Measurements from ENCODE around the gene CASP1. TPM values are rescaled to one million over a fixed set of nuclear protein-coding genes. Genes with fewer than 3 reads are reported as not detected.

CASP1 gene
- polyA plus RNA-seq, 1 donor (not counting 4 experiments of a cell fraction or from before 2014, with no cell fraction given), result 69.1 TPM

- no peaks in the 10 kb centered on the region for H3K9me3 ChIP-seq (ENCODE audit: control insufficient read depth, low read depth, low read length)
- no peaks in the 10 kb centered on the region for H3K27me3 ChIP-seq (ENCODE audit: control insufficient read depth, extremely low read depth, insufficient read depth, low read length)
- TF ChIP-seq EZH2 (IDR thresholded peaks at IDR 0.05; ENCODE audit: low read length), result no peak
- TF ChIP-seq, protein P1, sequence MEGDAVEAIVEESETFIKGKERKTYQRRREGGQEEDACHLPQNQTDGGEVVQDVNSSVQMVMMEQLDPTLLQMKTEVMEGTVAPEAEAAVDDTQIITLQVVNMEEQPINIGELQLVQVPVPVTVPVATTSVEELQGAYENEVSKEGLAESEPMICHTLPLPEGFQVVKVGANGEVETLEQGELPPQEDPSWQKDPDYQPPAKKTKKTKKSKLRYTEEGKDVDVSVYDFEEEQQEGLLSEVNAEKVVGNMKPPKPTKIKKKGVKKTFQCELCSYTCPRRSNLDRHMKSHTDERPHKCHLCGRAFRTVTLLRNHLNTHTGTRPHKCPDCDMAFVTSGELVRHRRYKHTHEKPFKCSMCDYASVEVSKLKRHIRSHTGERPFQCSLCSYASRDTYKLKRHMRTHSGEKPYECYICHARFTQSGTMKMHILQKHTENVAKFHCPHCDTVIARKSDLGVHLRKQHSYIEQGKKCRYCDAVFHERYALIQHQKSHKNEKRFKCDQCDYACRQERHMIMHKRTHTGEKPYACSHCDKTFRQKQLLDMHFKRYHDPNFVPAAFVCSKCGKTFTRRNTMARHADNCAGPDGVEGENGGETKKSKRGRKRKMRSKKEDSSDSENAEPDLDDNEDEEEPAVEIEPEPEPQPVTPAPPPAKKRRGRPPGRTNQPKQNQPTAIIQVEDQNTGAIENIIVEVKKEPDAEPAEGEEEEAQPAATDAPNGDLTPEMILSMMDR (optimal IDR thresholded peaks at IDR 0.05 in 1 of 3, IDR thresholded peaks at IDR 0.05 in 1 of 3, conservative IDR thresholded peaks at IDR 0.05 in 1 of 3; ENCODE audit: extremely low read depth in 1 of 3, insufficient read depth in 2 of 3, low read length in 3 of 3), result no peak
- H4K20me1 ChIP-seq (ENCODE audit: control insufficient read depth, extremely low read depth, insufficient read depth, low read length), result no peaks in the 10 kb centered on the region
- H2AFZ ChIP-seq (ENCODE audit: control insufficient read depth, low read length), result no peak overlapping the region
- DNase-seq (ENCODE audit: low read depth, low spot score), result no peak
- no peaks in the 10 kb centered on the region for H3K9me1 ChIP-seq (ENCODE audit: control insufficient read depth, extremely low read depth, insufficient read depth, low read length)
- H3K79me2 ChIP-seq (ENCODE audit: control insufficient read depth, insufficient read depth, low read length), result no peaks in the 10 kb centered on the region
- no peak overlapping the region for H3K9ac ChIP-seq (ENCODE audit: control insufficient read depth, extremely low read depth, insufficient read depth, low read length)
- no peak overlapping the region for H3K4me2 ChIP-seq (ENCODE audit: control insufficient read depth, extremely low read depth, insufficient read depth, low read depth, low read length)
- H3K27ac ChIP-seq (ENCODE audit: control insufficient read depth, insufficient read depth, low read length), result no peak overlapping the region
- H3K4me1 ChIP-seq (ENCODE audit: control insufficient read depth, extremely low read depth, insufficient read depth, low read length), result no peaks in the 10 kb centered on the region
- no peaks in the 10 kb centered on the region for H3K36me3 ChIP-seq (ENCODE audit: control insufficient read depth in 2 of 2, extremely low read depth in 1 of 2, insufficient read depth in 2 of 2, low read length in 2 of 2)
- H3K4me3 ChIP-seq (ENCODE audit: control insufficient read depth in 2 of 3, extremely low read depth in 1 of 3, insufficient read depth in 2 of 3, low read depth in 1 of 3, low read length in 3 of 3), result no peak overlapping the region
- no peak for FAIRE-seq
- dilution Hi-C loops (cut with MboI; ENCODE audit: extremely low pct_ligation_motif_present, low sequenced_read_pairs), result no loop called here
These were observed 39.9 kb downstream of the CASP1 start for GRCh38 chr11:104995001-104995408.

- no peaks in the 10 kb centered on the region for H3K79me2 ChIP-seq (ENCODE audit: control insufficient read depth, insufficient read depth, low read length)
- H3K4me1 ChIP-seq (ENCODE audit: control insufficient read depth, extremely low read depth, insufficient read depth, low read length), result no peaks in the 10 kb centered on the region
- no peak overlapping the region for H2AFZ ChIP-seq (ENCODE audit: control insufficient read depth, low read length)
- TF ChIP-seq EZH2 (IDR thresholded peaks at IDR 0.05; ENCODE audit: low read length), result no peak
- TF ChIP-seq, protein P1 (optimal IDR thresholded peaks at IDR 0.05 in 1 of 3, IDR thresholded peaks at IDR 0.05 in 1 of 3, conservative IDR thresholded peaks at IDR 0.05 in 1 of 3; ENCODE audit: extremely low read depth in 1 of 3, insufficient read depth in 2 of 3, low read length in 3 of 3), result no peak
- H3K9ac ChIP-seq (ENCODE audit: control insufficient read depth, extremely low read depth, insufficient read depth, low read length), result no peak overlapping the region
- no peak for FAIRE-seq
- no peak for DNase-seq (ENCODE audit: low read depth, low spot score)
- H3K9me1 ChIP-seq (ENCODE audit: control insufficient read depth, extremely low read depth, insufficient read depth, low read length), result no peaks in the 10 kb centered on the region
- H3K4me2 ChIP-seq (ENCODE audit: control insufficient read depth, extremely low read depth, insufficient read depth, low read depth, low read length), result no peak overlapping the region
- H3K9me3 ChIP-seq (ENCODE audit: control insufficient read depth, low read depth, low read length), result no peaks in the 10 kb centered on the region
- H3K27ac ChIP-seq (ENCODE audit: control insufficient read depth, insufficient read depth, low read length), result no peak overlapping the region
- H3K27me3 ChIP-seq (ENCODE audit: control insufficient read depth, extremely low read depth, insufficient read depth, low read length), result no peaks in the 10 kb centered on the region
- no peaks in the 10 kb centered on the region for H3K36me3 ChIP-seq (ENCODE audit: control insufficient read depth in 2 of 2, extremely low read depth in 1 of 2, insufficient read depth in 2 of 2, low read length in 2 of 2)
- no peaks in the 10 kb centered on the region for H4K20me1 ChIP-seq (ENCODE audit: control insufficient read depth, extremely low read depth, insufficient read depth, low read length)
- dilution Hi-C loops (cut with MboI; ENCODE audit: extremely low pct_ligation_motif_present, low sequenced_read_pairs), result no loop called here
- H3K4me3 ChIP-seq (ENCODE audit: control insufficient read depth in 2 of 3, extremely low read depth in 1 of 3, insufficient read depth in 2 of 3, low read depth in 1 of 3, low read length in 3 of 3), result no peak overlapping the region
These were observed 42.2 kb downstream of the CASP1 start for GRCh38 chr11:104992781-104993180.

Data from keratinocyte (primary cell).